Adrenal gland (tissue), 12 donors: ENCODE results near the gene SUPT4H1. TPM values are rescaled to one million over a fixed set of nuclear protein-coding genes. Genes with fewer than 3 reads are reported as not detected.

Experiments used
- DNase-seq, 7 donors: peaks; one replicate each; pipeline ENCODE4 v3.0.0-alpha.2; 2019 to 2020
- H3K27ac ChIP-seq, 5 donors: fragments of 200-600 bp; sonication (generic) in 4 of 5; 1 replicate in 3 of 5; 2 replicates in 2 of 5; pipeline versions ENCODE4 v1.5.1 to v1.8.0; 2016 to 2020; ENCODE audit warnings: mild to moderate bottlenecking in 1 of 5
- H3K27me3 ChIP-seq: fragments of 200-600 bp; 2 replicates; pipeline ENCODE4 v1.8.0; 2021
- H3K36me3 ChIP-seq, 2 donors: fragments of 200-600 bp; replicated peaks in 1 of 2; 1 replicate in 1 of 2; 2 replicates in 1 of 2; pipeline versions ENCODE4 v1.5.1 to v1.8.0; 2018 to 2022
- H3K4me1 ChIP-seq, 2 donors: fragments of 200-600 bp; replicated peaks in 1 of 2; 1 replicate in 1 of 2; 2 replicates in 1 of 2; pipeline versions ENCODE4 v1.5.1 to v1.8.0; 2018 to 2021
- H3K4me3 ChIP-seq, 4 donors: fragments of 200-600 bp; sonication (generic) in 3 of 4; one replicate each; pipeline ENCODE4 v1.5.1; 2016 to 2018
- H3K9me3 ChIP-seq, 3 donors: fragments of 200-600 bp; sonication (generic) in 1 of 3; replicated peaks in 1 of 3; 1 replicate in 2 of 3; 2 replicates in 1 of 3; pipeline versions ENCODE4 v1.5.1 to v1.8.0; 2016 to 2021
- POLR2A ChIP-seq, 2 donors: fragments of 450-650 bp; IDR thresholded peaks; one replicate each; pipeline ENCODE4 v1.6.1; 2017; ENCODE audit warnings: antibody characterized with exemption in 2 of 2, mild to moderate bottlenecking in 2 of 2, moderate library complexity in 1 of 2
- WGBS, 4 donors: extraction: QIAGEN DNeasy Blood & Tissue Kit in 2 of 4; methylation state at CpG; one replicate each; pipeline versions ENCODE4 v1.1.5 to v1.1.7; 2013 to 2017; 5-methylcytosine and 5-hydroxymethylcytosine counted together
- intact Hi-C, 2 donors: fragments of 100-400 bp; cut with DNase I; formaldehyde crosslinking; loops; one replicate each; pipeline versions ENCODE4 v1.14.1 to v1.15.0; 2022 to 2023
- polyA plus RNA-seq, 3 donors: library from polyadenylated mRNA; stranded (reverse); fragments of 200-250 nt in 2 of 3; fragments of 350-450 nt in 1 of 3; fragmentation: Illumina TruSeq in 1 of 3; extraction: RNeasy Lipid Tissue Mini Kit (QIAGEN cat#74804) in 1 of 3; gene quantifications; one replicate each; pipeline ENCODE4 v1.2.3, GENCODE V29; 2013 to 2014
- total RNA-seq, 9 donors: library from RNA; depleted of rRNA in 4 of 9; stranded (reverse); fragments of >200 nt in 4 of 9; fragments of 120-200 nt in 1 of 9; fragmentation: NEBNext Ultra II Directional in 1 of 9; extraction: Animal tissue kit (Norgen Biotek cat#: 25700) in 1 of 9; gene quantifications; one replicate each; pipeline versions ENCODE4 v1.1.0 to v1.2.4, GENCODE V29; 2013 to 2023
- TF ChIP-seq, protein P1 (sequence below), 6 experiments: fragments of 450-650 bp in 4 of 6; fragments of 200-600 bp in 2 of 6; sonication (generic) in 1 of 6; IDR thresholded peaks; 1 replicate in 5 of 6; 2 replicates in 1 of 6; pipeline versions ENCODE4 v1.5.1 to v1.8.0; 2016 to 2021; ENCODE audit warnings: antibody characterized with exemption in 6 of 6, mild to moderate bottlenecking in 2 of 6, moderate library complexity in 1 of 6
- donor health status: healthy with polysubstance abuse.
- donor health status: Bipolar disorder and iron deficiency.
- donor health status: DM: yes; HTN: yes; CAD: no.
- donor health status: DM: no; HTN: no; CAD: no.
- donor health status: DM: no; HTN: no; CAD: no.
- donor health status: DM: yes; HTN: yes; CAD: no.

The SUPT4H1 gene
- total and polyA plus RNA-seq, 12 donors: 58.6 to 178 (median 90.3) TPM

DNA sequence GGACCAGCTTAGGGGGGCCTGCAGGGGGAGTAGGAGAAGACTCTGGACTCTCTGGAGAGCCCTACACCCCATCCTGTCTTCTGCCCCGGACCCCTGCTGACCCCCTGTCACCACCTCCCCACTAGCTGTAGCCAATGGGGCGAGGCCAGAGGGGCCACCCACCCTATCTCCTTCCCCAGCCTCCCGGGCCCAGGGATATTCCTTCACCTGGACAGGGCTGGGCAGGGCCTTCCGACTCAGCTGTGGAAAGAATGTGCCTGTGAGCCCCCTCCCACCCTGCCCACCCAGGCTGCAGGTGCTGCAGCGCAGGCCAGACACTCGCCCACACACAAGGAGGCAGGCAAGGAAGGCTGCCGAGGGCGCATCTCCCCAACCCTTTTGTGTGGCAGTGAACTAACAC, 46.4 kb downstream of the SUPT4H1 start:
- Histone ChIP-seq H3K36me3 (no peaks in the 10 kb centered on the region), H3K9me3 (no peaks in the 10 kb centered on the region), H3K4me3 (no peak overlapping the region), H3K27ac (no peak overlapping the region), H3K27me3 (no peaks in the 10 kb centered on the region), H3K4me1 (no peaks in the 10 kb centered on the region)
- DNase-seq: peak in 2 of 7 donors; percentile 9 to 36
- WGBS, 4 donors: 70 to 87% (median 83%) methylated on average over 4 to 8 of the region's 8 CpGs
- TF ChIP-seq, protein P1, sequence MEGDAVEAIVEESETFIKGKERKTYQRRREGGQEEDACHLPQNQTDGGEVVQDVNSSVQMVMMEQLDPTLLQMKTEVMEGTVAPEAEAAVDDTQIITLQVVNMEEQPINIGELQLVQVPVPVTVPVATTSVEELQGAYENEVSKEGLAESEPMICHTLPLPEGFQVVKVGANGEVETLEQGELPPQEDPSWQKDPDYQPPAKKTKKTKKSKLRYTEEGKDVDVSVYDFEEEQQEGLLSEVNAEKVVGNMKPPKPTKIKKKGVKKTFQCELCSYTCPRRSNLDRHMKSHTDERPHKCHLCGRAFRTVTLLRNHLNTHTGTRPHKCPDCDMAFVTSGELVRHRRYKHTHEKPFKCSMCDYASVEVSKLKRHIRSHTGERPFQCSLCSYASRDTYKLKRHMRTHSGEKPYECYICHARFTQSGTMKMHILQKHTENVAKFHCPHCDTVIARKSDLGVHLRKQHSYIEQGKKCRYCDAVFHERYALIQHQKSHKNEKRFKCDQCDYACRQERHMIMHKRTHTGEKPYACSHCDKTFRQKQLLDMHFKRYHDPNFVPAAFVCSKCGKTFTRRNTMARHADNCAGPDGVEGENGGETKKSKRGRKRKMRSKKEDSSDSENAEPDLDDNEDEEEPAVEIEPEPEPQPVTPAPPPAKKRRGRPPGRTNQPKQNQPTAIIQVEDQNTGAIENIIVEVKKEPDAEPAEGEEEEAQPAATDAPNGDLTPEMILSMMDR (IDR thresholded peaks at IDR 0.05): no peak
- no peak for TF ChIP-seq POLR2A (IDR thresholded peaks at IDR 0.05)
- intact Hi-C loops: loop anchor here in 1 of 2 donors (5.0 kb wide), 1 partner anchor 47 kb away; the partner anchor contains the start of gene SUPT4H1

GRCh38 chr17:58304750-58305486, 47.1 kb downstream of the SUPT4H1 start:
- H3K36me3 ChIP-seq: no peaks in the 10 kb centered on the region
- no peak for TF ChIP-seq POLR2A (IDR thresholded peaks at IDR 0.05)
- TF ChIP-seq, protein P1 (IDR thresholded peaks at IDR 0.05): no peak
- intact Hi-C loops: loop anchor here in 1 of 2 donors (5.0 kb wide), 1 partner anchor 47 kb away; the partner anchor contains the start of gene SUPT4H1
- peak in 2 of 7 donors; percentile 11 to 44 for DNase-seq
- H3K9me3 ChIP-seq: no peaks in the 10 kb centered on the region
- H3K27me3 ChIP-seq: no peaks in the 10 kb centered on the region
- WGBS, 4 donors: 84 to 90% (median 86%) methylated on average over 5 to 14 of the region's 14 CpGs
- H3K27ac ChIP-seq: no peak overlapping the region
- no peaks in the 10 kb centered on the region for H3K4me1 ChIP-seq
- H3K4me3 ChIP-seq: no peak overlapping the region

GRCh38 chr17:58303971-58304749, 47.8 kb downstream of the SUPT4H1 start:
- intact Hi-C loops: no loop called here
- no peaks in the 10 kb centered on the region for H3K9me3 ChIP-seq
- WGBS, 4 donors: 36 to 47% (median 45%) methylated on average over 9 to 10 of the region's 10 CpGs

More at GRCh38 chr17:58303971-58304749, 47.8 kb downstream of the SUPT4H1 start:
- Histone ChIP-seq H3K27ac (no peak overlapping the region), H3K27me3 (no peaks in the 10 kb centered on the region), H3K4me3 (no peak overlapping the region), H3K4me1 (no peaks in the 10 kb centered on the region), H3K36me3 (no peaks in the 10 kb centered on the region)
- DNase-seq: peak in 5 of 7 donors; percentile 45 to 69 (median 61)
- TF ChIP-seq, protein P1 (IDR thresholded peaks at IDR 0.05): peak; percentile 61 to 74 (median 64)
- no peak for TF ChIP-seq POLR2A (IDR thresholded peaks at IDR 0.05)
